NCI-H2171 (cell line): Measurements from ENCODE around the gene HASPIN.

Source experiments
- DNase-seq: peaks from one replicate; lab custom pipeline; 2025; lab: John Stamatoyannopoulos, UW

Gene HASPIN

DNA sequence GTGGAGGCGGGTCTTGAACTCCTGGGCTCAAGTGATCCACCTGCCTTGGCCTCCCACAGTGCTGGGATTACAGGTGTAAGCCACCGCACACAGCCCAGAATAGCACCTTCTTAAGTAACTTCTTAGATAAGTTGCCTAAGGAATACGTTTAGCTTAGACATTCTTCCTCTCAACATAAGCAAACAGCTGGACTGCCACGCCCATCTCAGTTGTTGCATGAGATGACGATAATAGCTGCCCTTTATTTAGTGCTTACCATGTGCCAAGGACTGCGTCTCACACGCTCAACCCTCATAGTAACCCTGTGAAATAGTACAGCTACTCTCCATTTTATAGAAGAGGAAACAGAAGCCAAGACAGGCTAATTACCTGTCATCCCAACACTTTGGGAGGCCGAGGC lies 11.8 kb downstream of the HASPIN start:
- no peak for DNase-seq

DNA sequence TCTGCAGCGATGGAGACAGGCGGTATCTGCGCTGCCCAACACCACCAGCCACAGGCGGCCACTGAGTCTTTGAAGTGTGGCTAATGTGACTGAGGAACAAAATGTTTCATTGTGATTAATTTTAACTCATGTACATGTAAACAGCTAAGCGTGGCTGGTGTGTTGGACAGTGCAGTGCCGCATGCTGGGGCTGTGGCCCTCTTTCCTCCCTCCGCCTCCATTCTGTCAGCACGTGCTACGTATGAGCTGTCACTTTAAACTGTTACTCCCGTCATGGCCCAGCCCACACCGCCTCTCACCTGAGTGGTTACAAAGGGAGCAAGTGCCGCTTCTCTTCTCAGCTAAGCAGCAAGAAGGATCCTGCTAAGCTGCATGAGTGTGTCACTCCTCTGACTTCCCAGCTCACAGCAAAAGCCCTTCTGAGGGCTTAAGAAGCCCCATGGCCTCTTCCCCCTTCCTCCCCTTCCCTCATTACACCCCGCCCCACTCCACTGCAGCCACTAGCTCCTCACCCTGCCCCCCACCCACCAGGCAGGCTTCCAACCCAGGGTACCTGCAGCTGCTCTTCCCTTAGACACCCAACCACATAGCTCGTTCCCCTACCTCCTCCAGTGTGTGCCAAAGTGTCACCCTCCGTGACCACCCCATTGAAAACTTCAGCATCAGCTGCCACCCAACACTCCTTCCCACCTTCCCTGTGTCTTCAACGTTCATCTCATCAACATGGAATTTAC lies 15.0 kb downstream of the HASPIN start:
- no peak for DNase-seq

DNA sequence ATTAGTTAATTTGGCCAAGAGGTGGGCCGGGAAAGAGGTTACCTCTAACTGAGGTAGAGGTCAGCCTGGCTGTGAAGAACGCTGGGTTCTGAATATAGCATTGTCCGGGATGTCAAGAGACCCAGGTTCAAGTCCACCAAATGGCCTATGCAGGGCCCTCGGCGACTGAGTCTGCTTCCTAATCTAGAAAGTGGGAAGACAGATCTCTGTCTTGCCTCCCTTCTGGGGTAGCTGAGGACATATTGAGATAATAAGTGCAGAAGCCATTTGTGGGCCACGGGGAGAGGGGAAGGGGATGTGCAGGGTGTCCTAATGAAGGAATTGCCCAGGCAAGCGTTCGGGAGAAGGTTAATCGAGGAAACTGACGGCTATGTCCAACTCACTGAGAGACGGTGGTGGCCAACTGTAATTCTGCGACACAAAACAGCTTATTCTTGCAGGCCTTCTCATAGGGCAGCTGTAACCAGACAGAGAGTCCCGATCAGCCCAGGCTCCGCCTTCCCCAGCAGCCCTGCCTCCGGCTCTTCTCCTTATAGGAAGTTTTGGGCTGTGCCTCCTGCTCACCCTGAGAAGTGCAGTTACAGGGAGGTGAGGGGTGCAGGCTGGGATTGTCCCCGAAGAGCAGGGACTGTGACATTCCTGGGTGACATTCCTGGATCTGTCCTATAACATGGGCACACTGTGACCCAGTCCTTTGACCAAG lies 15.9 kb downstream of the HASPIN start:
- no peak for DNase-seq

DNA sequence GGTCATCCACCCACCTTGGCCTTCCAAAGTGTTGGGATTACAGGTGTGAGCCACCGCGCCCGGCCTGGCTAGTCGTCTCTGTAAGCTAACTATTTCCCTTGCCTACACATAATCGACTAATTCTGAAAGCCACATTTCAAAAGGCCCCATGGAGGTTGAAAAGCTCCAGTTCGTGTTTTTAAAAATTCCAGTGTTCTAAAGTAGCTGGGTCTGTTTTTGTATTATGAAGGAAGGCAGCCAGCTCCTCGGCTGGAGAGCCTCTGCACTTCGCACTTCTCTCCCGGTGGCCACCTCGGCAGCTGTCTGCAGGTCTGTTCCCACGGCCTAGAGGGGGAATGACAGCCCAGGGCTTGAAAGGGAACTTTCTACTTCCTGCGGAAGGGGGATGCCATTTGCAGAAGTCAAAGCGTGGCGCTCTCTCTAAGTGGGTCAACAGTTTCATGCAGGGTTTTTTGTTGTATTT lies 16.9 kb downstream of the HASPIN start:
- DNase-seq: no peak

DNA sequence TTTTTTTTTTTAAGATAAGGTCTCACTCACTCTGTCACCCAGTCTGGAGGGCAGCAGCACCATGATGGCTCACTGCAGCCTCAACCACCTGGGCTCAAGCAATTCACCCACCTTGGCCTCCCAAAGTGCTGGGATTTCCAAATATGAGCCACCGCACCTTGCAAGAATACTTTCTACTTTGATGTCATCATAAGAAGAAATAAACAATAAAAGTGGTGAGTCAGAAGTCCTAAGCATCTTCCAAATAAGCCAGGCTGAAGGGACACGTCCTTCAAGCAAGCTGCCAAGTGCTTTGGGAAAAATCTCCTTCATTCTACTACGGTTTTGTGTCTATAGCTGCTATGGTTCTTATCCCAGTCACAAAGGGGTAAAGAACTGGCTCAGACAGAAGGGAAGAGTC lies 20.3 kb downstream of the HASPIN start:
- no peak for DNase-seq

DNA sequence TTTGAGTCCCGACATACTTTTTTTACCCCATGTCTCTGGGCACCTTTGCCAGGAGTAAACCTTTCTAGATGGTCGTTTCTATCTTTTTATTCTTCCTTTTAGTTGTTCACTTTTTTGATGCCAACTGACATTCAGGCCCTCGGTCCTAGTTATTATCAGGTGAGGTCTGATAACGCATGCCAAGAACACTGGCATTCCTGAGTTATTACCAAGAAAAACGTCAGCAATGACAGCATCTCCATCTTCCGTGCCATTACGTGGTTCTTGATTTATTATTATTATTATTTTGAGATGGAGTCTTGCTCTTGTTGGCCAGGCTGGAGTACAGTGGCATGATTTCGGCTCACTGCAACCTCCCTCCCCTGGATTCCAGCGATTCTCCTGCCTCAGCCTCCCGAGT lies 21.4 kb downstream of the HASPIN start:
- DNase-seq: no peak

DNA sequence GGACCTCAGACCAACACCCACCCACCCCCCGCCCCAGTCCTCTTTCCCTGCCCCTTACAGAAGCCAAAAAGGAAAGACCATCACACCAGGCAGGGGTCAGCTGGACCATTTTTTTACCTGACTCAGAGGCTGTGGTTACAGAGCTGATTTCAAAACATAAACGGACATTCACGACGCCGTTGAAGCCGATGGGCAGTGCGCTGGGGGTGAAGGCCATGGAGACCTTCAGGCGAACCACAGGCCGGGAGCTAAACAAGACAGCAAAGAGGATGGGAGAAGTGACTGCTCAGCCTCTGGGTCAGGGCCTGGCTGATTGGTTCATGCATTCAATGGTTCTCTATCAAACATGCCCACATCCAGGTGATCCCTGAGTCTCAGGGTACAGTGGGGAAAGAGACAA lies 24.1 kb downstream of the HASPIN start:
- DNase-seq: no peak

DNA sequence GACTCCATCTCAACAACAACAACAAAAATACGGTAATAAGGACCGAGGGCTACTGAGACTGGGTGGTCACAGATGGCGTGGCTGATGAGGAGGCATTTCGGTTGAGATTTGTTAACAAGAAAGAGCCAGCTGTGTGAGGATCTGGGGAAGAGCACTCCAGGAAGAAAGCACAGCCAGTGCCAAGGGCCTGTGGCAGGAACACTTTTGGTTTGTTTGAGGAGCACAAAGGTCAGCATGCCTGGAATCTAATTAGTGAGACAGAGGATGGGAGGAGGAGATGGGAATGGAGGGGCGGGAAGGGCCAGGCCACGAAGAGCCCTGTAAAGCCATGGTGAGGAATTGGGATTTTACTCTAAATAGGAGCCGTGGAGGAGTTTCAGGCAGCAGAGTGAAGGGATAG lies 24.9 kb downstream of the HASPIN start:
- no peak for DNase-seq

DNA sequence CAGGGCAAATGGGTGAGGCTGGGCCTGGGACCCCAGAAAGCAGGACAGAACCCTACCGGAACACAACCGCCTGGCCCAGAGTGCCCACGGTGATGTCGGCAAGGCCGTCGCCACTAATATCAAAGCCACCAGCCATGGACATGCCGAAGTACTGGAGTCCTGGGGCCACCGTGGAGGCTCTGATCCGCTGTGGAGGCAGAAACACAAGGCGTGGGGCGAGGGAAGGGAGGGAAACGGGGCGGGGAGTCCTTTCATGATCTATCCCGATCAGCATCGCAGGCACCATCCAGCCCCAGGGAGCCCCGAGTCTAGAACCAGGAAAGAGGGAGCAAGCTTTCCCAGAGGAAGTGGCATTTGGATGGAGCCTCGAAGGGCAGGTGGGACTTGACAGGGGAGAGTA lies 26.6 kb downstream of the HASPIN start:
- DNase-seq: no peak

DNA sequence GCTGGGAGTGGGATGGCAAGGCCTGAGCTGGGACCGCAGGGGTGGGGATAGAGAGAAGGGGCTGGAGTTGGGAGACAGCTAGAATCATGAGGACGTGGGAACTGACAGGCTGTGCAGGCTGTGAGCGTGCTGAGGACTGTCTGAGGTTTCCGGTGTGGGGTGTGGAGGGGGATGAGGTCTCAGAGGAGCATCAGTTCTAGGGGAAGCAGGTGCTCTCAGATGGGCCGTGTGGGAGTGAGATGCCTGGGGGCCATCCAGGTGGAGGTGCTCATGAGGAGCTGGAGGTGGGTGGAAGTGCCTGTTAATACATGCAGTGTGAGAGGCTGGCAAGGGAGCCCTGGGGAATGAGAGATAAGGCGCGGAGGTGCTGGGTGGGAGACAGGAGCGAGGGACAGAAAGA lies 27.2 kb downstream of the HASPIN start:
- no peak for DNase-seq

DNA sequence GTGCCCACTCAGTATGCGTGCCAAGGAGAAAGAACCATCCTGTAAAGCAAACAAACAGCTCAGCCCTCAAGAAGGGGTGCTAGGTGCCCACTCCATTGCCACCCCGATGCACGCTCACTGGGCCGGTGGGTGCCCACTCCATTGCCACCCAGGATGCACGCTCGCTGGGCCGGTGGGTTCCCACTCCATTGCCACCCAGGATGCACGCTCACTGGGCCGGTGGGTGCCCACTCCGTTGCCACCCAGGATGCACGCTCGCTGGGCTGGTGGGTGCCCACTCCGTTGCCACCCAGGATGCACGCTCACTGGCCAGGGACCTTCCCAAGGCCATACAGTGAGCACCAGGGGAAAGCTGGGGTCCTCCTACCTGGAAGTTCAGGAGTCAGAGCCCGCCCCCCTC lies 28.1 kb downstream of the HASPIN start:
- DNase-seq: no peak

DNA sequence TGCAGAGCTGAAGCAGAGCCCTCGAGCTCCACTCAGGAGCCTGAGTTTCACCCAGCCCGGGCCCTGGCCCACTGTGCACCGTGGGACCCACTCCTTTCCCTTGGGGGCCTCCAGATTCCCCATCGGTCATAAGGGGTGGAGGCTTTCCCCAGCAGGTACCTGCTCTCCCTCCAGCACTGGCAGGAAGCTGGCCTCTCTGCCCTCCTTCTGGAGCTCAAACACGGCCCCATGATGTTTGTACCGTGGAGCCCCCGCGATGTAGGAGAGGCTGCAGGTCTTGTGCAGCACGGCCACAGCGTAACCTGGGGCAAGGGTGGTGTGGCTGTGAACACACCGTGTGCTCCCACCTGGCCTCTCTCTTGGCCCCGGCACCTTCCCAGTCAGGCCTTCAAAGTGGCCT lies 29.9 kb downstream of the HASPIN start:
- DNase-seq: no peak

DNA sequence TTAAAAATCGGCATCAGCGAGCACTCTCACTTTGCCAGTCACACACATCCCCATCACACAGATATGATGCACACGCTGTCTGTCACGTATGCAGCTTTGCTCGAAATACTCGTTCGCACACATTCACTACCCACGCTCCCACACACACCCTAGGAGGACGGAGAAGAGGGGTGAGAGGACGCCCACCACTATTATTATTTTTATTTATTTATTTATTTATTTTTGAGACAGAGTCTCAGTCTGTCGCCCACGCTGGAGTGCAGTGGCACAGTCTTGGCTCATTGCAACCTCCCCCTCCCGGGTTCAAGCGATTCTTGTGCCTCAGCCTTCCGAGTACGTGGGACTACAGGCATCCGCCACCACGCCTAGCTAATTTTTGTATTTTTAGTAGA lies 30.4 kb downstream of the HASPIN start:
- DNase-seq: no peak

DNA sequence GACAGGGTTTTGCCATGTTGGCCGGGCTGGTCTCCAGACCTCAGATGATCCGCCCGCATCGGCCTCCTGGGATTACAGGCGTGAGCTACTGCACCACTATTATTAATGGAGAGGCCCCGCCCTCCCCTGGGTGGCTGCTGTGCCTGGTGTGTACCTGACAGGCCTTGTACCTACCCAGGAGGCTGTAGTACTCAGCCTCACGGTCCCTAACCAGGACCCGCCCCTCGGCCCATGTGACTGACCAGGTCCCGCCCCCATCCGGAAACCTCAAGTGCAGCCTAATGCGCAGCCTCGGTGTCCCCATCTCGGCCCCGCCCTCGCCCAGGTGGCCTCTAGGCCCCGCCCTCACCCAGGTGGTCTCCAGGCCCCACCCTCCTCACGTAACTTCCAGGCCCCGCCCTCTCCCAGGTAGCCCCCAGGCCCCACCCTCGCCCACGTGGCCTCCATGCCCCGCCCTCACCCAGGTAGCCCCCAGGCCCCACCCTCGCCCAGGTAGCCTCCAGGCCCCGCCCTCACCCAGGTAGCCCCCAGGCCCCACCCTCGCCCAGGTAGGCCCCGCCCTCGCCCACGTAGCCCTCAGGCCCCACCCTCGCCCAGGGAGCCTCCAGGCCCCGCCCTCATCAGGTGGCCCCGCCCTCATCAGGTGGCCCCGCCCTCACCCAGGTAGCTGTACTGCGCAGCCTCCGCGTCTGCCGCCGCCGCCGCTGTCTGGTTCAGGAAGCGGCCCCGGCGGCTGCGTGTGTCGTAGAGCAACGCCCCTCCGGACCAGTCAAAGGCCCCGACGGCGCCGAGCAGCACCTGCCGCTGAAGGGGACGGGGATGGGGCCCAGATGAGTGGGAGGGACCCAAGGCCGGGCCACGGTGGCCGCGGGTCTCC lies 31.0 kb downstream of the HASPIN start:
- DNase-seq: peak; percentile 99

DNA sequence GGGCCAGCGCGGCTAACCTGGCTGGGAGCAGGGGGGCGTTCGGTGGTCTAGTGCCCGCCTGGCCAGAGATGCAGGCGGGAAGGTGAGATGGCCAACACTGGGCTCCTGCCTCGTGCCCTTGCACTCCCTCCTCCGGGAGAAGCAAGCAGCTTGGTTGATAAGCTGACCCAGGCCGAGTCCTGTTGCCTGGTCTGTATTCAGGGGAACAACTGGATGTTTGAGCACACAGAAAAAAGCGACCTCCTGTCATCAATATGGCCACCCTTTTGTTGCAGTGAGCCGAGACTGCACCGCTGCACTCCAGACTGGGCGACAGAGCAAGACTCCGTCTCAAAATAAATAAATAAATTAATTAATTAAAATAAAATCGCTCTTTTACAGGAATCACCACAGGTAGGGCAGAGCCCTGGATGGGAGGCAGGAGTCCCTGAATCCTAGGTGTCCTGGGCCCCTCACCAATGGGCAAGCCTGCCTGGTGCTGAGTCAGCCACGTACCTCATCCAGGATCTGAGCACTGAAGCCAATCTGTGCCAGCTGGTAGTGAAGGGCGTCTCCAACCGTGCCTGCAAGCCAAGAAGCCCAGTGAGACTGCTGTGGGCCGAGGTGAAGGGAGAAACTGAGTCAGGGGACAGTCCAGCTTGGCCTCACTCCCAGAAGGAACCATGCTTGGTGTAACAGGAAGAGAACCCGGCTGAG lies 31.8 kb downstream of the HASPIN start:
- DNase-seq: no peak

DNA sequence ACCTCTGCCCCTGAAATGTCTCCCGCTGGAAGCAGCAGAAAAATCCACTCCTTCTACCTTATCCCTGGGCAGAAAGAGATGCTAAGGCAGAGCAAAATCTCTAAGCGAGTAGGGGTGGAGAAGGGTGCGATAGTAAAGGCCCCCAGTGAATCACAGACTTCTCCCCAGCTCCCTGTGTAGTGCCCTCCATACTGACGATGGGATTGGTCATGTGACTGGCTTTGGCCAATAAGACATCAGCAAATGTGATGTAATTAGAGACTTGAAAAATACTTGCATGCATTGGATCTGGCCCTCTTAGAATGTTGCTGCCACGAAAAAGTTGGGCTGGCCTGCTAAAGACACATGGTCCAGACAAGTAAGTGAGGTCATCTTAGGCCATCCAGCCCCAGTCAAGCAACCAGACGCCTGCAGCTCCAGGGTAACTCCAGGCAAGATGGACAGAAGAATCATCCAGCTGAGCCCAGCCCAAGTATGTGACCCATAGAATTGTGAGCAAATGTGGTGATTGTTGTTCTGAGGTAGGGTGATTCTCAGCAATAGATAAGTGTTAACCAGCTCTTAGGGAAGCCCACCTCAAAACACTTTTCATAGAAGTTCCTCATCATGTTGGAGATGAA lies 36.0 kb downstream of the HASPIN start:
- DNase-seq: no peak

DNA sequence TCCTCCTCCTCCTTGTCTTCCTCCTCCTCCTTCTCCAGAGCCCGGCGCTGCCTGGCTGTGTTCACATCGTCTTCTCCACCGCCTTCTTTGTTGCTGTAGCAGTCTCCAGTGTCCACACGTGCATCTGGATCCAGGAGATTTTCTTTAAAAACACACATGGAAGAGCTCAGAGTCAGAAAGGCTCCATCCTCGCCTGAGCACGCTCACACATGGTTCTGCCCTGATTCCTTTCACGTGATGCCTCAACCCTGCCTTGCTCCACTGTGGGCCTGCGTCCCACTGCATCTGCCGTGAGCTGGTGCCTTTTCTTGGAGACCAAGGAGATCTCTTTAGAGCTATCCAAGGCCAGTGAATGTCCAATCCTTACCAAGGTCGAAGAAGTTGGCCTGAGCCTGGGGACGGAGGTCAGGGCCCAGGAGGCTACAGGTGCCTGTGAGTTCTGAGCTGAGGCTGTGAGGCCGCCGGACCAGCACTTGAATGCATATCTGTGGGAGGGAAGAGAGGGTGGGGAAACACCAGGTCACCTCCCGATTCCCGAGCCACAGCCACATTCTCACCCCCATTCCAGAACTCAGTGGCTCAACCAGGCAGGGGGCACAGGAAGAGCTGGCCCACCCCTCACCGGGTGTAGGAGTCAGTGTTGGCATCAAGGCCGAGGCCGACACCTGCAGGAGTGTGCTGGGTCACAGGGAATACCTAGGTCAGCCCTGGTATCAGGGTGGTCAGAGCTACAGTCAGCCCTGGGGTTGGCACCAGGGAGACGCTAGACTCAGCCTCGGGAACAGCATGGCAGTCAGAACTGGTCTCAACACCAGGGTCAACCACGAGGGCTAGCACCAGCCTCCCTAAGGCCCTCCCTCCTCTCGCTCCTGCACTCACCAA lies 37.6 kb downstream of the HASPIN start:
- DNase-seq: no peak

DNA sequence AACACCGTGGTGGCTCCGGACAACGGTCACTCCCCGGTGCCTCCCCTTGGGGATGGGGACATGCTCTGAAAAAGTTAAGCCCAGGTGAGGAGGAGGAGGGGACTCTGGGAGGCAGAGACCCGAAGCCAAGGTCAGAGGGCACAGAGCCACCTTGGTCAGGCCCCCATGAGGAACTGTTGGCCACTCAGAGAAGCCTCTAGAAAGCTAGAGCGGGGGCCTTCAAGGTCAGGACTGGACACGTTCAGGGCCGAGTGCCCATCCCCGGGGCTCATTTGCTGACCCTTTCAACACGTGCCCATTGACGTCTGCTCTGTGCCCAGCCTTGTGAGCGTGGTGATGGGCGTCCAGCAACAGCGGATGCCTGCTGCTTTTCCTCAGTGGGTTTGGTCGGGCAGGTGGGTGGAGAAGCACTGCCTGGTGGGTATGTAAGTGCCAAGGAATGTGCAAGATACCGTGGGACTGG lies 38.2 kb downstream of the HASPIN start:
- DNase-seq: no peak

DNA sequence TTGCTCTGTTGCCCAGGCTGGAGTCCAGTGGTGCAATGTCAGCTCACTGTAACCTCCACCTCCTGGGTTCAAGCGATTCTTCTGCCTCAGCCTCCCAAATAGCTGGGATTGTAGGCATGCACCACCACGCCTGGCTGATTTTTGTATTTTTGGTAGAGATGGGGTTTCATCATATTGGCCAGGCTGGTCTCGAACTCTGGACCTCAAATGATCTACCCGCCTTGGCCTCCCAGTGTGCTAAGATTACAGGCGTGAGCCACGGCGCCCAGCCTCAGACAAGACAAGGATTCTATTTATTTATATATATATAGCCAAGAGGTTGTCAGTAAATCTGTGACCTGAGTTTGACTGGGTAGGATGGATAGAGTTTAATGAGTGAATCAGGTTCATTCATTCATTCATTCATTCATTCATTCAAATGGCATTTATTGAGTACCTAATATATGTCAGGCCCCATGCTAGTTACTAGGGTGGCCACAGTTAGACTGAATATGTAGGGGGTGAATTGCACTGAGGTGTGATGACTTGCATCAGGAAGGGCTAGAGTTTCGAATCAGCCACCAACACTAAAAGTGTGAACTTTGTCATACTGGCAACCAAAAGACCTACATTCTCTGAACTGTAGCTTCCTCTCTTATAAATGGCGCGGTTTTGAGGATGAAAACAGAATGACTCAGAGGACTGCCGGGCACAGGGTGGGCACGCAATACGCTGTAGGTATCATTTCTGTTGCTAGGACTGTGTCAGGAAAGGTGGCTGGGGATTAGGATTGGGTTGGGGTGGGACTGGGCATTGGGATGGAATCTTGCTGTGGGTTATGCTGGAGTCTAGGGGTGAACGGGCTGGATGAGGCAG lies 39.4 kb downstream of the HASPIN start:
- no peak for DNase-seq

DNA sequence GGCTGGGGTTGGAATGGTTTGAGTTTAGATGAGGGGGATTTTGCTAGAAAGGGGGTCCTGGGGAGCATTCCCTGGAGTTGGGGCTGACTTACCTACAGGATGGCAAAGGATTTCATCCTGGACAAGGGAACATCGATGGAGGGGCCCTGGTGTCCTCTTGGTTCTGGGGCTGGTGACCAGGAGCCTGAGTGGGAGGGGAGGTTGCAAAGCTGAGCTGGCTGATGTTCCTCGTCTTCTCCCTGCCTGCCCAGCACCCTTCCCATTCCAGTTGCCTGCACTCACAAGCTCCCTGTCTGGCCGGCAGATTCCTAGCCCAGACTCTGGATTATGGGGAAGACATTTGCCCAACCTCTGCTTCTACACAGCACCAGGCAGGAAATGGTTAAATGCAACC lies 40.1 kb downstream of the HASPIN start:
- no peak for DNase-seq
